ENCODE data around the gene MUTYH. TPM values are rescaled to one million over a fixed set of nuclear protein-coding genes. Genes with fewer than 3 reads are reported as not detected.

The MUTYH gene
- total and polyA plus RNA-seq, 9 of the 15 experiments (the other 6 are each of a cell fraction or from before 2014, with no cell fraction given): 3.4 to 53.5 (median 29.0) TPM

DNA sequence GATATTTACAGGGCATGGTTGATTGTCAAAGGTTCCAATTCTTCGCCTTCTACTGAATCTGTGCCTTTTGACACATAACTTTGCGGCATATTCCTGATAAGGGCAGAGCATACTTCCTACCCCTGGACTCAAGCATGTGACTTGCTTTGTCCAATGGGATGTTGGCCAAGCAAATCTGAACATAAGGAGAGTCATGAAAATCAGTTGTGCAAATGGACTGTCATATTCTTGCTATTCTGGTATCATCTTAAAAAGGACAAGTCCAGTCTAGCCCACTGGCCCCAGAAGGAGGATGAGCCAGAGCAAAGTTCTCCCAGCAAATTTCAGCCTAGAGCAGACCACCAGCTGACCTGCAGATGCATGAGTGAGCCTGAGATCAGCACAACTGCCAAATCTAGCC is 41.0 kb upstream of the MUTYH start (continued):
- no peak for TF ChIP-seq JUN (IDR thresholded peaks at IDR 0.05; ENCODE audit: borderline replicate concordance, low read depth, low read length)
- no peak for TF ChIP-seq JUN (CRISPR knock-in tag; IDR thresholded peaks at IDR 0.05; ENCODE audit: borderline replicate concordance)
- TF ChIP-seq SMAD4 (CRISPR knock-in tag; conservative IDR thresholded peaks at IDR 0.05): no peak
- TF ChIP-seq, protein P1, sequence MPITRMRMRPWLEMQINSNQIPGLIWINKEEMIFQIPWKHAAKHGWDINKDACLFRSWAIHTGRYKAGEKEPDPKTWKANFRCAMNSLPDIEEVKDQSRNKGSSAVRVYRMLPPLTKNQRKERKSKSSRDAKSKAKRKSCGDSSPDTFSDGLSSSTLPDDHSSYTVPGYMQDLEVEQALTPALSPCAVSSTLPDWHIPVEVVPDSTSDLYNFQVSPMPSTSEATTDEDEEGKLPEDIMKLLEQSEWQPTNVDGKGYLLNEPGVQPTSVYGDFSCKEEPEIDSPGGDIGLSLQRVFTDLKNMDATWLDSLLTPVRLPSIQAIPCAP (CRISPR knock-in tag; IDR thresholded peaks at IDR 0.05; ENCODE audit: borderline replicate concordance): no peak
- TF ChIP-seq RBM25 (IDR thresholded peaks at IDR 0.05; ENCODE audit: low read depth, low read length, severe bottlenecking): peak; percentile 33
- TF ChIP-seq ZNF354B (CRISPR knock-in tag; IDR thresholded peaks at IDR 0.05): no peak
- TF ChIP-seq TOE1 (IDR thresholded peaks at IDR 0.05; ENCODE audit: borderline replicate concordance): no peak
- TF ChIP-seq TOE1 (CRISPR knock-in tag; IDR thresholded peaks at IDR 0.05; ENCODE audit: borderline replicate concordance, low read depth): no peak
- TF ChIP-seq, protein P2, sequence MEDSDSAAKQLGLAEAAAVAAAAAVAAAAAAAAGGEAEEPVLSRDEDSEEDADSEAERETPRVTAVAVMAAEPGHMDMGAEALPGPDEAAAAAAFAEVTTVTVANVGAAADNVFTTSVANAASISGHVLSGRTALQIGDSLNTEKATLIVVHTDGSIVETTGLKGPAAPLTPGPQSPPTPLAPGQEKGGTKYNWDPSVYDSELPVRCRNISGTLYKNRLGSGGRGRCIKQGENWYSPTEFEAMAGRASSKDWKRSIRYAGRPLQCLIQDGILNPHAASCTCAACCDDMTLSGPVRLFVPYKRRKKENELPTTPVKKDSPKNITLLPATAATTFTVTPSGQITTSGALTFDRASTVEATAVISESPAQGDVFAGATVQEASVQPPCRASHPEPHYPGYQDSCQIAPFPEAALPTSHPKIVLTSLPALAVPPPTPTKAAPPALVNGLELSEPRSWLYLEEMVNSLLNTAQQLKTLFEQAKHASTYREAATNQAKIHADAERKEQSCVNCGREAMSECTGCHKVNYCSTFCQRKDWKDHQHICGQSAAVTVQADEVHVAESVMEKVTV (CRISPR knock-in tag; IDR thresholded peaks at IDR 0.05): no peak
- TF ChIP-seq SRF (CRISPR knock-in tag; IDR thresholded peaks at IDR 0.05): peak in 1 of 2 experiments; percentile 91; a peak in 2 of 4 replicates
- no peak for TF ChIP-seq KDM2B (CRISPR knock-in tag; IDR thresholded peaks at IDR 0.05)
- no peak for TF ChIP-seq NR2F6 (CRISPR knock-in tag; IDR thresholded peaks at IDR 0.05)
- peak; percentile 55 for TF ChIP-seq NFYB (IDR thresholded peaks at IDR 0.05; ENCODE audit: extremely low read depth, insufficient read length)
- TF ChIP-seq, protein P3, sequence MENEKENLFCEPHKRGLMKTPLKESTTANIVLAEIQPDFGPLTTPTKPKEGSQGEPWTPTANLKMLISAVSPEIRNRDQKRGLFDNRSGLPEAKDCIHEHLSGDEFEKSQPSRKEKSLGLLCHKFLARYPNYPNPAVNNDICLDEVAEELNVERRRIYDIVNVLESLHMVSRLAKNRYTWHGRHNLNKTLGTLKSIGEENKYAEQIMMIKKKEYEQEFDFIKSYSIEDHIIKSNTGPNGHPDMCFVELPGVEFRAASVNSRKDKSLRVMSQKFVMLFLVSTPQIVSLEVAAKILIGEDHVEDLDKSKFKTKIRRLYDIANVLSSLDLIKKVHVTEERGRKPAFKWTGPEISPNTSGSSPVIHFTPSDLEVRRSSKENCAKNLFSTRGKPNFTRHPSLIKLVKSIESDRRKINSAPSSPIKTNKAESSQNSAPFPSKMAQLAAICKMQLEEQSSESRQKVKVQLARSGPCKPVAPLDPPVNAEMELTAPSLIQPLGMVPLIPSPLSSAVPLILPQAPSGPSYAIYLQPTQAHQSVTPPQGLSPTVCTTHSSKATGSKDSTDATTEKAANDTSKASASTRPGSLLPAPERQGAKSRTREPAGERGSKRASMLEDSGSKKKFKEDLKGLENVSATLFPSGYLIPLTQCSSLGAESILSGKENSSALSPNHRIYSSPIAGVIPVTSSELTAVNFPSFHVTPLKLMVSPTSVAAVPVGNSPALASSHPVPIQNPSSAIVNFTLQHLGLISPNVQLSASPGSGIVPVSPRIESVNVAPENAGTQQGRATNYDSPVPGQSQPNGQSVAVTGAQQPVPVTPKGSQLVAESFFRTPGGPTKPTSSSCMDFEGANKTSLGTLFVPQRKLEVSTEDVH (IDR thresholded peaks at IDR 0.05; ENCODE audit: low read depth, partially characterized antibody): no peak
- TF ChIP-seq THRAP3 (IDR thresholded peaks at IDR 0.05; ENCODE audit: borderline replicate concordance): no peak
- TF ChIP-seq L3MBTL2 (IDR thresholded peaks at IDR 0.05): peak; percentile 27; the same call in 1 of the 2 replicates
- no peak for TF ChIP-seq TRIM28 (IDR thresholded peaks at IDR 0.05)
- TF ChIP-seq, protein P4, sequence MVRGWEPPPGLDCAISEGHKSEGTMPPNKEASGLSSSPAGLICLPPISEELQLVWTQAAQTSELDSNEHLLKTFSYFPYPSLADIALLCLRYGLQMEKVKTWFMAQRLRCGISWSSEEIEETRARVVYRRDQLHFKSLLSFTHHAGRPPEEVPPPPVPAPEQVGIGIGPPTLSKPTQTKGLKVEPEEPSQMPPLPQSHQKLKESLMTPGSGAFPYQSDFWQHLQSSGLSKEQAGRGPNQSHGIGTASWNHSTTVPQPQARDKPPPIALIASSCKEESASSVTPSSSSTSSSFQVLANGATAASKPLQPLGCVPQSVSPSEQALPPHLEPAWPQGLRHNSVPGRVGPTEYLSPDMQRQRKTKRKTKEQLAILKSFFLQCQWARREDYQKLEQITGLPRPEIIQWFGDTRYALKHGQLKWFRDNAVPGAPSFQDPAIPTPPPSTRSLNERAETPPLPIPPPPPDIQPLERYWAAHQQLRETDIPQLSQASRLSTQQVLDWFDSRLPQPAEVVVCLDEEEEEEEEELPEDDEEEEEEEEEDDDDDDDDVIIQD (CRISPR knock-in tag; IDR thresholded peaks at IDR 0.05): no peak
- TF ChIP-seq HCFC1 (IDR thresholded peaks at IDR 0.05; ENCODE audit: low read depth, low read length): no peak
- no peak for TF ChIP-seq ZKSCAN1 (IDR thresholded peaks at IDR 0.05; ENCODE audit: low read depth, low read length)
- no peak for TF ChIP-seq MEF2D (tag; conservative IDR thresholded peaks at IDR 0.05; ENCODE audit: low read depth)
- TF ChIP-seq C11orf30 (IDR thresholded peaks at IDR 0.05; ENCODE audit: low read depth): peak; percentile 46; the same call in 1 of the 2 replicates

All from K562 (cell line).